GM06990 (cell line): ENCODE results near the gene FCSK.

Experiments
- DNase-seq: peaks from one replicate; pipeline ENCODE4 v3.0.0-alpha.2; 2011; ENCODE audit not compliant: insufficient read length; ENCODE audit errors: extremely low read depth
- H3K27me3 ChIP-seq: replicated peaks from 2 replicates; pipeline ENCODE4 v1.6.0; 2011; ENCODE audit warnings: low read length; ENCODE audit not compliant: control insufficient read depth, insufficient read depth
- H3K36me3 ChIP-seq: 2 replicates; pipeline ENCODE4 v1.5.1; 2011; ENCODE audit warnings: low read length; ENCODE audit not compliant: control insufficient read depth, insufficient read depth
- H3K4me3 ChIP-seq: replicated peaks from 2 replicates; pipeline ENCODE4 v1.5.1; 2011; ENCODE audit warnings: low read depth, mild to moderate bottlenecking, control low read depth, low read length
- TF ChIP-seq, protein P1 (sequence below): IDR thresholded peaks from 2 replicates; pipeline ENCODE4 v1.5.1; 2011; ENCODE audit warnings: low read length, control low read depth, mild to moderate bottlenecking, inconsistent platforms; ENCODE audit not compliant: insufficient read depth, poor library complexity, severe bottlenecking

FCSK gene

DNA sequence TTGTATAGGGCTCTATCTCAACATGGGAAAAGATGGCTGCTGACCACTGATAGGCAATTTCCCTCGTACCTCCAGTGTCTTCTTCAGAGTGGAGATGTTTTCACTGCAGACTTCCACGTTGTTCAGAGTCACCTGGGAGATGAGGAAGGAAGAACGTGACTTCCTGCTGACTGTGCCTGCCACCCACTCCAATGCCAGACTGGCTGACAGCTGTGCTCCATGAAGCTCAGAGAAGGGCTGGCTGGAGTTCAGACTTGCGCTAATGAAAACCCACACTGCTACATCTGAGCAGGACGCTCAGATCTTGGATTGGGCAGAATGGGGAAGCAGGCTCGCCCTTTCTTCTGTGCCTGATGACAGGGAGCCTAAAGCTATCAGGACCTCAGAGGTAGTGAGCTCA lies 35.9 kb downstream of the FCSK start:
- TF ChIP-seq, protein P1, sequence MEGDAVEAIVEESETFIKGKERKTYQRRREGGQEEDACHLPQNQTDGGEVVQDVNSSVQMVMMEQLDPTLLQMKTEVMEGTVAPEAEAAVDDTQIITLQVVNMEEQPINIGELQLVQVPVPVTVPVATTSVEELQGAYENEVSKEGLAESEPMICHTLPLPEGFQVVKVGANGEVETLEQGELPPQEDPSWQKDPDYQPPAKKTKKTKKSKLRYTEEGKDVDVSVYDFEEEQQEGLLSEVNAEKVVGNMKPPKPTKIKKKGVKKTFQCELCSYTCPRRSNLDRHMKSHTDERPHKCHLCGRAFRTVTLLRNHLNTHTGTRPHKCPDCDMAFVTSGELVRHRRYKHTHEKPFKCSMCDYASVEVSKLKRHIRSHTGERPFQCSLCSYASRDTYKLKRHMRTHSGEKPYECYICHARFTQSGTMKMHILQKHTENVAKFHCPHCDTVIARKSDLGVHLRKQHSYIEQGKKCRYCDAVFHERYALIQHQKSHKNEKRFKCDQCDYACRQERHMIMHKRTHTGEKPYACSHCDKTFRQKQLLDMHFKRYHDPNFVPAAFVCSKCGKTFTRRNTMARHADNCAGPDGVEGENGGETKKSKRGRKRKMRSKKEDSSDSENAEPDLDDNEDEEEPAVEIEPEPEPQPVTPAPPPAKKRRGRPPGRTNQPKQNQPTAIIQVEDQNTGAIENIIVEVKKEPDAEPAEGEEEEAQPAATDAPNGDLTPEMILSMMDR, result no peak
- Histone ChIP-seq H3K4me3 (no peak overlapping the region), H3K36me3 (peaks cover 6% of the 10 kb centered on the region), H3K27me3 (no peaks in the 10 kb centered on the region)
- no peak for DNase-seq

DNA sequence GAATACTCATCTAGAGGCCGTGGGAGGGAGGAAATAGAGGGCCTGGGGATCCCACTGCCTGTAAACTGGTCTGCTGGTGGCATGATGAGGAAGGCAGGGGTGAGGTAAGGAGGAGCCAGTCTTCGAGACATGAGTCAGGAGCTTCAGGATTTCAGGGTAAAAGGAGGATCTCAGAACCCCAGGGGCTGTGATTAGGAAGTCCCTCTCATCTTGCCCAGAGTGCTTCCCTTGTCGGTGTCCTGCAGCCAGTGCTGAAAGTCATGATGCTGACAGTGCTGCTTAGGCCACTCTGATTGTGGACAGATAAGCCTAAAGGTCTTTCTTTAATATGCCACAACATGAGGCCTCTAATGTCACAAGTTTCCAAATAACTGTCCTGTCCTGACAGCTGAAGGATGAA lies 39.4 kb downstream of the FCSK start:
- DNase-seq, result no peak
- TF ChIP-seq, protein P1, result no peak

GRCh38 chr16:70494202-70494770 lies 39.9 kb downstream of the FCSK start:
- Histone ChIP-seq H3K4me3 (no peak overlapping the region), H3K27me3 (no peaks in the 10 kb centered on the region), H3K36me3 (peaks cover 23% of the 10 kb centered on the region)
- TF ChIP-seq, protein P1, result no peak
- DNase-seq, result no peak

More for the DNA sequence above, 39.4 kb downstream of the FCSK start:
- H3K27me3 ChIP-seq, result no peaks in the 10 kb centered on the region
- H3K4me3 ChIP-seq, result no peak overlapping the region
- H3K36me3 ChIP-seq, result peaks cover 23% of the 10 kb centered on the region

- Histone ChIP-seq H3K4me3 (no peak overlapping the region), H3K36me3 (peaks cover 23% of the 10 kb centered on the region), H3K27me3 (no peaks in the 10 kb centered on the region)
- TF ChIP-seq, protein P1, result no peak
- DNase-seq, result no peak
Observed at GRCh38 chr16:70494777-70495176, 40.4 kb downstream of the FCSK start.

- no peak for DNase-seq
- no peak overlapping the region for H3K4me3 ChIP-seq
- no peaks in the 10 kb centered on the region for H3K27me3 ChIP-seq
- H3K36me3 ChIP-seq, result peaks cover 18% of the 10 kb centered on the region
- TF ChIP-seq, protein P1, result no peak
Observed at GRCh38 chr16:70495425-70496182, 41.2 kb downstream of the FCSK start.

DNA sequence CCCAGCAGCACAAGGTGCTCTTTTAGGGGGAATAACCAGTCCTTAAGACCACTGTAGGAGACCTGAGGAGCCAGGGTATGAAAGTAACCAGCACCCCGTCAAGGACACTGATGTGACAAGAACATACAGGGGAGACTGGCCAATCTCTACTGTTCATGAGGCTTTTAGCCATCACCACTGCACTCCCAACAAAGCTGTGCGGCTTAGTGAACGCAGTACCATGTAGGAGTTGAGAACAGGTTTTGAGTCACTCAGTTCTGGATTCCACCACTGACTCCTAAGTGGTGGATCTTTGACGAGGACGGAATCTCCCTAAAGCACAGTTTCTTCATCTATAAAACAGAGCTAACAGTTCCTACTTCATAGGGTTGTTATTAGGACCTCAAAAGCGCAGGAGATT lies 42.1 kb downstream of the FCSK start:
- DNase-seq, result no peak
- Histone ChIP-seq H3K27me3 (no peaks in the 10 kb centered on the region), H3K36me3 (peaks cover 20% of the 10 kb centered on the region), H3K4me3 (no peak overlapping the region)
- TF ChIP-seq, protein P1, result no peak
